ENCODE data around the gene OR10A7.
"Not testable (repeated sequence)": the region's sequence is repeated elsewhere in the genome, so short reads cannot be mapped to it uniquely, and the experiment has no call there.

OR10A7 gene

GRCh38 chr12:55220725-55221124 is at the start of gene OR10A7:
Gene OR10A7 (plus strand): TSS chr12:55221025. CDS start chr12:55221025, 0 bp downstream.
- no peaks in the 10 kb centered on the region for H3K9me3 ChIP-seq (ENCODE audit: control insufficient read depth, insufficient read depth, low read length)

GRCh38 chr12:55171445-55171844 is 49.4 kb upstream of the OR10A7 start:
- Histone ChIP-seq H3K27me3 (ENCODE audit: control insufficient read depth, insufficient read depth, low read length) (no peaks in the 10 kb centered on the region), H3K9me3 (ENCODE audit: control insufficient read depth, insufficient read depth, low read length) (no peaks in the 10 kb centered on the region), H3K4me3 (ENCODE audit: low read depth, low read length) (no peak overlapping the region), H3K36me3 (ENCODE audit: control insufficient read depth, insufficient read depth, low read length) (no peaks in the 10 kb centered on the region), H3K9ac (ENCODE audit: low read depth, low read length) (no peak overlapping the region), H3K4me1 (ENCODE audit: control insufficient read depth, insufficient read depth, low read length) (no peaks in the 10 kb centered on the region)

More at GRCh38 chr12:55220725-55221124, at the start of gene OR10A7:
- H3K4me3 ChIP-seq (ENCODE audit: low read depth, low read length), result no peak within 1 kb of the TSS
- no peaks in the 10 kb centered on the region for H3K4me1 ChIP-seq (ENCODE audit: control insufficient read depth, insufficient read depth, low read length)
- H3K27me3 ChIP-seq (ENCODE audit: control insufficient read depth, insufficient read depth, low read length), result no peaks in the 10 kb centered on the region
- no peak within 1 kb of the TSS for H3K9ac ChIP-seq (ENCODE audit: low read depth, low read length)
- no peaks in the 10 kb centered on the region for H3K36me3 ChIP-seq (ENCODE audit: control insufficient read depth, insufficient read depth, low read length)

- not testable (repeated sequence) for H3K27me3 ChIP-seq (ENCODE audit: control insufficient read depth, insufficient read depth, low read length); H3K9me3 ChIP-seq (ENCODE audit: control insufficient read depth, insufficient read depth, low read length); H3K4me3 ChIP-seq (ENCODE audit: low read depth, low read length); H3K4me1 ChIP-seq (ENCODE audit: control insufficient read depth, insufficient read depth, low read length); H3K9ac ChIP-seq (ENCODE audit: low read depth, low read length); H3K36me3 ChIP-seq (ENCODE audit: control insufficient read depth, insufficient read depth, low read length)
These were observed 49.0 kb upstream of the OR10A7 start for GRCh38 chr12:55171846-55172245.

GRCh38 chr12:55172686-55173085 is 48.1 kb upstream of the OR10A7 start:
- Histone ChIP-seq H3K9ac (ENCODE audit: low read depth, low read length) (no peak overlapping the region), H3K4me1 (ENCODE audit: control insufficient read depth, insufficient read depth, low read length) (no peaks in the 10 kb centered on the region), H3K36me3 (ENCODE audit: control insufficient read depth, insufficient read depth, low read length) (no peaks in the 10 kb centered on the region), H3K9me3 (ENCODE audit: control insufficient read depth, insufficient read depth, low read length) (no peaks in the 10 kb centered on the region), H3K4me3 (ENCODE audit: low read depth, low read length) (no peak overlapping the region), H3K27me3 (ENCODE audit: control insufficient read depth, insufficient read depth, low read length) (no peaks in the 10 kb centered on the region)

GRCh38 chr12:55173456-55173855 is 47.4 kb upstream of the OR10A7 start:
- H3K4me3 ChIP-seq (ENCODE audit: low read depth, low read length), result no peak overlapping the region

GRCh38 chr12:55188573-55188972 is 32.3 kb upstream of the OR10A7 start:
- H3K9ac ChIP-seq (ENCODE audit: low read depth, low read length), result no peak overlapping the region
- H3K36me3 ChIP-seq (ENCODE audit: control insufficient read depth, insufficient read depth, low read length), result no peaks in the 10 kb centered on the region
- H3K9me3 ChIP-seq (ENCODE audit: control insufficient read depth, insufficient read depth, low read length), result no peaks in the 10 kb centered on the region
- no peaks in the 10 kb centered on the region for H3K4me1 ChIP-seq (ENCODE audit: control insufficient read depth, insufficient read depth, low read length)
- no peaks in the 10 kb centered on the region for H3K27me3 ChIP-seq (ENCODE audit: control insufficient read depth, insufficient read depth, low read length)
- H3K4me3 ChIP-seq (ENCODE audit: low read depth, low read length), result no peak overlapping the region

More at GRCh38 chr12:55173456-55173855, 47.4 kb upstream of the OR10A7 start:
- H3K9me3 ChIP-seq (ENCODE audit: control insufficient read depth, insufficient read depth, low read length), result no peaks in the 10 kb centered on the region
- no peak overlapping the region for H3K9ac ChIP-seq (ENCODE audit: low read depth, low read length)
- H3K36me3 ChIP-seq (ENCODE audit: control insufficient read depth, insufficient read depth, low read length), result no peaks in the 10 kb centered on the region
- no peaks in the 10 kb centered on the region for H3K4me1 ChIP-seq (ENCODE audit: control insufficient read depth, insufficient read depth, low read length)
- H3K27me3 ChIP-seq (ENCODE audit: control insufficient read depth, insufficient read depth, low read length), result no peaks in the 10 kb centered on the region

GRCh38 chr12:55188974-55189556 is 31.8 kb upstream of the OR10A7 start:
- H3K9ac ChIP-seq (ENCODE audit: low read depth, low read length), result no peak overlapping the region
- no peaks in the 10 kb centered on the region for H3K27me3 ChIP-seq (ENCODE audit: control insufficient read depth, insufficient read depth, low read length)
- H3K36me3 ChIP-seq (ENCODE audit: control insufficient read depth, insufficient read depth, low read length), result no peaks in the 10 kb centered on the region
- H3K4me1 ChIP-seq (ENCODE audit: control insufficient read depth, insufficient read depth, low read length), result no peaks in the 10 kb centered on the region
- no peaks in the 10 kb centered on the region for H3K9me3 ChIP-seq (ENCODE audit: control insufficient read depth, insufficient read depth, low read length)
- no peak overlapping the region for H3K4me3 ChIP-seq (ENCODE audit: low read depth, low read length)

GRCh38 chr12:55194382-55194781 is 26.4 kb upstream of the OR10A7 start:
- Histone ChIP-seq H3K4me3 (ENCODE audit: low read depth, low read length) (no peak overlapping the region), H3K27me3 (ENCODE audit: control insufficient read depth, insufficient read depth, low read length) (no peaks in the 10 kb centered on the region), H3K4me1 (ENCODE audit: control insufficient read depth, insufficient read depth, low read length) (no peaks in the 10 kb centered on the region), H3K36me3 (ENCODE audit: control insufficient read depth, insufficient read depth, low read length) (no peaks in the 10 kb centered on the region), H3K9me3 (ENCODE audit: control insufficient read depth, insufficient read depth, low read length) (no peaks in the 10 kb centered on the region), H3K9ac (ENCODE audit: low read depth, low read length) (no peak overlapping the region)

GRCh38 chr12:55226523-55226922 is 5.7 kb downstream of the OR10A7 start:
- no peaks in the 10 kb centered on the region for H3K27me3 ChIP-seq (ENCODE audit: control insufficient read depth, insufficient read depth, low read length)
- no peak overlapping the region for H3K4me3 ChIP-seq (ENCODE audit: low read depth, low read length)
- H3K4me1 ChIP-seq (ENCODE audit: control insufficient read depth, insufficient read depth, low read length), result no peaks in the 10 kb centered on the region
- H3K9me3 ChIP-seq (ENCODE audit: control insufficient read depth, insufficient read depth, low read length), result no peaks in the 10 kb centered on the region
- H3K9ac ChIP-seq (ENCODE audit: low read depth, low read length), result no peak overlapping the region
- no peaks in the 10 kb centered on the region for H3K36me3 ChIP-seq (ENCODE audit: control insufficient read depth, insufficient read depth, low read length)

- Histone ChIP-seq H3K4me3 (ENCODE audit: low read depth, low read length) (no peak overlapping the region), H3K9ac (ENCODE audit: low read depth, low read length) (no peak overlapping the region), H3K27me3 (ENCODE audit: control insufficient read depth, insufficient read depth, low read length) (no peaks in the 10 kb centered on the region), H3K36me3 (ENCODE audit: control insufficient read depth, insufficient read depth, low read length) (no peaks in the 10 kb centered on the region), H3K9me3 (ENCODE audit: control insufficient read depth, insufficient read depth, low read length) (no peaks in the 10 kb centered on the region), H3K4me1 (ENCODE audit: control insufficient read depth, insufficient read depth, low read length) (no peaks in the 10 kb centered on the region)
These were observed 6.8 kb downstream of the OR10A7 start for GRCh38 chr12:55227643-55228042.

- no peak within 1 kb of the TSS for H3K9ac ChIP-seq (ENCODE audit: low read depth, low read length)
- H3K27me3 ChIP-seq (ENCODE audit: control insufficient read depth, insufficient read depth, low read length), result no peaks in the 10 kb centered on the region
- no peaks in the 10 kb centered on the region for H3K36me3 ChIP-seq (ENCODE audit: control insufficient read depth, insufficient read depth, low read length)
- no peak within 1 kb of the TSS for H3K4me3 ChIP-seq (ENCODE audit: low read depth, low read length)
- no peaks in the 10 kb centered on the region for H3K9me3 ChIP-seq (ENCODE audit: control insufficient read depth, insufficient read depth, low read length)
- H3K4me1 ChIP-seq (ENCODE audit: control insufficient read depth, insufficient read depth, low read length), result no peaks in the 10 kb centered on the region
These were observed 23.5 kb downstream of the OR10A7 start, which contains the start of gene OR6C74 for GRCh38 chr12:55244309-55244708. Gene OR6C74 (plus strand): TSS chr12:55244609. CDS start chr12:55247288, 2,679 bp downstream.

- no peaks in the 10 kb centered on the region for H3K27me3 ChIP-seq (ENCODE audit: control insufficient read depth, insufficient read depth, low read length)
- H3K9ac ChIP-seq (ENCODE audit: low read depth, low read length), result no peak overlapping the region
- no peaks in the 10 kb centered on the region for H3K4me1 ChIP-seq (ENCODE audit: control insufficient read depth, insufficient read depth, low read length)
- H3K4me3 ChIP-seq (ENCODE audit: low read depth, low read length), result no peak overlapping the region
- no peaks in the 10 kb centered on the region for H3K9me3 ChIP-seq (ENCODE audit: control insufficient read depth, insufficient read depth, low read length)
- H3K36me3 ChIP-seq (ENCODE audit: control insufficient read depth, insufficient read depth, low read length), result no peaks in the 10 kb centered on the region
These were observed 25.3 kb downstream of the OR10A7 start for GRCh38 chr12:55246159-55246558.

All from iPS-15b (cell line).